SK-N-SH treated with all-trans-retinoic acid at 6 μM for 48 hours (cell line): ENCODE results near the gene PSMB3.

Source experiments
- ARNTL ChIP-seq: fragments of 450-650 bp; formaldehyde crosslinking; IDR thresholded peaks from 2 replicates; pipeline ENCODE4 v1.5.0; 2020; ENCODE audit warnings: low read depth, mild to moderate bottlenecking, moderate library complexity, borderline replicate concordance
- CREB5 ChIP-seq: fragments of 250-450 bp; sonication (Bioruptor Pico); IDR thresholded peaks from 2 replicates; pipeline ENCODE4 v1.5.1; 2020; ENCODE audit warnings: low read depth, mild to moderate bottlenecking, moderate library complexity
- CSRNP3 ChIP-seq: fragments of 250-450 bp; sonication (Bioruptor Pico); IDR thresholded peaks from 2 replicates; pipeline ENCODE4 v1.5.1; 2021; ENCODE audit warnings: mild to moderate bottlenecking, moderate library complexity
- ESRRG ChIP-seq: fragments of 250-450 bp; sonication (Bioruptor Pico); IDR thresholded peaks from 2 replicates; pipeline ENCODE4 v1.6.1; 2021; ENCODE audit warnings: mild to moderate bottlenecking
- PATZ1 ChIP-seq: fragments of 250-450 bp; sonication (Bioruptor Pico); IDR thresholded peaks from 2 replicates; pipeline ENCODE4 v1.8.0; 2020; ENCODE audit warnings: mild to moderate bottlenecking, moderate library complexity, borderline replicate concordance
- POU6F1 ChIP-seq: fragments of 250-450 bp; sonication (Bioruptor Pico); IDR thresholded peaks from 2 replicates; pipeline ENCODE4 v1.8.0; 2021; ENCODE audit warnings: low read depth, mild to moderate bottlenecking, moderate library complexity, borderline replicate concordance
- PPARA ChIP-seq: fragments of 250-450 bp; sonication (Bioruptor Pico); IDR thresholded peaks from 2 replicates; pipeline ENCODE4 v1.5.0; 2020; ENCODE audit warnings: mild to moderate bottlenecking, borderline replicate concordance
- TCF4 ChIP-seq: fragments of 250-450 bp; sonication (Bioruptor Pico); IDR thresholded peaks from 2 replicates; pipeline ENCODE4 v1.8.0; 2021; ENCODE audit warnings: mild to moderate bottlenecking, moderate library complexity, borderline replicate concordance
- ZFP30 ChIP-seq: fragments of 450-650 bp; formaldehyde crosslinking; IDR thresholded peaks from 2 replicates; pipeline ENCODE4 v1.5.0; 2022; ENCODE audit warnings: mild to moderate bottlenecking, moderate library complexity
- ZNF70 ChIP-seq: fragments of 450-650 bp; formaldehyde crosslinking; IDR thresholded peaks from 2 replicates; pipeline ENCODE4 v1.5.0; 2020; ENCODE audit warnings: mild to moderate bottlenecking, moderate library complexity
- ZNF8 ChIP-seq: fragments of 450-650 bp; formaldehyde crosslinking; IDR thresholded peaks from 2 replicates; pipeline ENCODE4 v1.5.0; 2020; ENCODE audit warnings: mild to moderate bottlenecking, moderate library complexity

- TF ChIP-seq ESRRG (CRISPR knock-in tag) (no peak), ZNF70 (CRISPR knock-in tag) (no peak), ARNTL (CRISPR knock-in tag) (no peak), POU6F1 (CRISPR knock-in tag) (no peak), PATZ1 (CRISPR knock-in tag) (no peak), ZNF8 (CRISPR knock-in tag) (no peak), TCF4 (CRISPR knock-in tag) (no peak), CREB5 (CRISPR knock-in tag) (no peak), ZFP30 (CRISPR knock-in tag) (no peak), PPARA (CRISPR knock-in tag) (no peak), CSRNP3 (CRISPR knock-in tag) (no peak)
Measured at GRCh38 chr17:38761612-38762011, 9.1 kb downstream of the PSMB3 start.
